H9 (cell line): ENCODE data around the gene CRCP. TPM values are rescaled to one million over a fixed set of nuclear protein-coding genes. Genes with fewer than 3 reads are reported as not detected.

Experiments
- DNase-seq: peaks from one replicate; pipeline ENCODE4 v3.0.0-alpha.2; 2017
- H2AFZ ChIP-seq: one replicate; pipeline ENCODE4 v1.6.1; 2013; ENCODE audit warnings: mild to moderate bottlenecking, low read length, control low read depth, moderate library complexity
- H2AK5ac ChIP-seq: 2 replicates; pipeline ENCODE4 v1.6.1; 2013; ENCODE audit warnings: low read length, control low read depth, mixed read lengths; ENCODE audit not compliant: insufficient read length
- H2BK120ac ChIP-seq: one replicate; pipeline ENCODE4 v1.6.1; 2013; ENCODE audit warnings: low read depth, mild to moderate bottlenecking, low read length, control low read depth, inconsistent platforms; ENCODE audit not compliant: poor library complexity, severe bottlenecking
- H2BK12ac ChIP-seq: 2 replicates; pipeline ENCODE4 v1.6.1; 2013; ENCODE audit warnings: low read length, control low read depth, mixed read lengths, low read depth; ENCODE audit not compliant: insufficient read length
- H2BK15ac ChIP-seq: 2 replicates; pipeline ENCODE4 v1.6.1; 2013; ENCODE audit warnings: low read depth, low read length, control low read depth
- H2BK20ac ChIP-seq: one replicate; pipeline ENCODE4 v1.6.1; 2013; ENCODE audit warnings: low read depth, mild to moderate bottlenecking, low read length, control low read depth, inconsistent platforms; ENCODE audit not compliant: poor library complexity, severe bottlenecking
- H2BK5ac ChIP-seq: 2 replicates; pipeline ENCODE4 v1.6.1; 2013; ENCODE audit warnings: low read length, control low read depth, mixed read lengths; ENCODE audit not compliant: insufficient read length
- H3K14ac ChIP-seq: 2 replicates; pipeline ENCODE4 v1.6.1; 2013; ENCODE audit warnings: low read length, control low read depth; ENCODE audit not compliant: insufficient read depth
- H3K18ac ChIP-seq: 2 replicates; pipeline ENCODE4 v1.6.1; 2013; ENCODE audit warnings: low read depth, mild to moderate bottlenecking, mixed read lengths, low read length, control low read depth; ENCODE audit not compliant: insufficient read length
- H3K23ac ChIP-seq: 2 replicates; pipeline ENCODE4 v1.6.1; 2013; ENCODE audit warnings: low read length, control low read depth, mixed read lengths, low read depth; ENCODE audit not compliant: insufficient read length
- H3K23me2 ChIP-seq: 2 replicates; pipeline ENCODE4 v1.6.1; 2013; ENCODE audit warnings: low read depth, mild to moderate bottlenecking, mixed read lengths, low read length, control low read depth; ENCODE audit not compliant: insufficient read length, poor library complexity, severe bottlenecking
- H3K27ac ChIP-seq: 2 replicates; pipeline ENCODE4 v1.5.1; 2013; ENCODE audit warnings: low read length, control low read depth, mixed read lengths, low read depth; ENCODE audit not compliant: insufficient read length
- H3K27me3 ChIP-seq: 2 replicates; pipeline ENCODE4 v1.6.1; 2013; ENCODE audit warnings: low read length, control low read depth, inconsistent platforms; ENCODE audit not compliant: insufficient read depth
- H3K4ac ChIP-seq: 2 replicates; pipeline ENCODE4 v1.6.1; 2013; ENCODE audit warnings: low read depth, mild to moderate bottlenecking, control low read depth, inconsistent platforms, low read length, moderate library complexity
- H3K4me1 ChIP-seq: 2 replicates; pipeline ENCODE4 v1.6.1; 2013; ENCODE audit warnings: low read length, control low read depth, inconsistent platforms; ENCODE audit not compliant: insufficient read depth
- H3K4me2 ChIP-seq: 2 replicates; pipeline ENCODE4 v1.6.1; 2013; ENCODE audit warnings: low read length, control low read depth, mixed read lengths; ENCODE audit not compliant: insufficient read length, insufficient read depth
- H3K56ac ChIP-seq: 2 replicates; pipeline ENCODE4 v1.6.1; 2013; ENCODE audit warnings: low read depth, mild to moderate bottlenecking, mixed read lengths, low read length, control low read depth; ENCODE audit not compliant: insufficient read length
- H3K79me1 ChIP-seq: 2 replicates; pipeline ENCODE4 v1.6.1; 2013; ENCODE audit warnings: low read depth, mild to moderate bottlenecking, moderate library complexity, low read length, control low read depth, inconsistent platforms; ENCODE audit not compliant: insufficient read depth, poor library complexity, severe bottlenecking
- H3K79me2 ChIP-seq: 2 replicates; pipeline ENCODE4 v1.6.1; 2013; ENCODE audit warnings: low read length, control low read depth, inconsistent platforms; ENCODE audit not compliant: insufficient read depth
- H3K9ac ChIP-seq: 2 replicates; pipeline ENCODE4 v1.6.1; 2013; ENCODE audit warnings: low read length, control low read depth, mixed read lengths; ENCODE audit not compliant: insufficient read length; ENCODE audit errors: extremely low read depth
- H3K9me3 ChIP-seq: one replicate; pipeline ENCODE4 v1.6.1; 2013; ENCODE audit warnings: low read depth, low read length, inconsistent platforms; ENCODE audit not compliant: control insufficient read depth
- H3T11ph ChIP-seq: one replicate; pipeline ENCODE4 v1.6.1; 2013; ENCODE audit warnings: mild to moderate bottlenecking, low read length, control low read depth, inconsistent platforms
- H4K20me1 ChIP-seq: one replicate; pipeline ENCODE4 v1.6.1; 2013; ENCODE audit not compliant: control insufficient read depth, insufficient read length, insufficient read depth
- H4K5ac ChIP-seq: 2 replicates; pipeline ENCODE4 v1.6.1; 2013; ENCODE audit warnings: low read depth, mild to moderate bottlenecking, mixed read lengths, low read length, control low read depth; ENCODE audit not compliant: insufficient read length
- H4K8ac ChIP-seq: replicated peaks from 2 replicates; pipeline ENCODE4 v1.6.1; 2013; ENCODE audit warnings: low read length, control low read depth, mixed read lengths, low read depth; ENCODE audit not compliant: insufficient read length
- H4K91ac ChIP-seq: 2 replicates; pipeline ENCODE4 v1.6.1; 2013; ENCODE audit warnings: low read depth, mild to moderate bottlenecking, moderate library complexity, mixed read lengths, low read length, control low read depth; ENCODE audit not compliant: insufficient read length
- H3K27ac Mint-ChIP-seq, 3 experiments: 2 replicates in 2 of 3; 3 replicates in 1 of 3; pipeline ENCODE4 v1.8.0; 2020 to 2021; ENCODE audit warnings: mixed read lengths in 3 of 3, mild to moderate bottlenecking in 1 of 3, moderate library complexity in 1 of 3
- H3K27me3 Mint-ChIP-seq: 2 replicates; pipeline ENCODE4 v1.8.0; 2021; ENCODE audit warnings: low read depth, mild to moderate bottlenecking, moderate library complexity, mixed read lengths
- H3K36me3 Mint-ChIP-seq, 3 experiments: 2 replicates in 2 of 3; 3 replicates in 1 of 3; pipeline ENCODE4 v1.8.0; 2020 to 2021; ENCODE audit warnings: low read depth in 3 of 3, mixed read lengths in 3 of 3; ENCODE audit not compliant: insufficient read depth in 1 of 3
- H3K4me1 Mint-ChIP-seq, 2 experiments: 2 replicates each; pipeline ENCODE4 v1.8.0; 2020; ENCODE audit warnings: mixed read lengths in 2 of 2
- H3K4me3 Mint-ChIP-seq, 2 experiments: 2 replicates in 1 of 2; 3 replicates in 1 of 2; pipeline ENCODE4 v1.8.0; 2020 to 2021; ENCODE audit warnings: mild to moderate bottlenecking in 2 of 2, mixed read lengths in 2 of 2, moderate library complexity in 1 of 2
- H3K9me3 Mint-ChIP-seq, 2 experiments: 2 replicates in 1 of 2; 3 replicates in 1 of 2; pipeline ENCODE4 v1.8.0; 2020; ENCODE audit warnings: mild to moderate bottlenecking in 2 of 2, mixed read lengths in 2 of 2, moderate library complexity in 1 of 2
- WGBS: extraction: QIAGEN DNeasy Blood & Tissue Kit; methylation state at CpG from one replicate; pipeline ENCODE4 v1.1.7; 2013; ENCODE audit warnings: missing lambda C conversion rate, low lambda C conversion rate, mixed read lengths; ENCODE audit not compliant: insufficient read length; ENCODE audit errors: extremely low coverage; 5-methylcytosine and 5-hydroxymethylcytosine counted together
- total RNA-seq: library from RNA; stranded (reverse); gene quantifications from 2 replicates; pipeline ENCODE4 v1.2.1, GENCODE V29; 2021
- TF ChIP-seq, protein P1 (sequence below): fragments of 200-600 bp; sonication (generic); conservative IDR thresholded peaks from 3 replicates; pipeline ENCODE4 v1.8.0; 2021; ENCODE audit warnings: antibody characterized with exemption, mild to moderate bottlenecking

The CRCP gene
- total RNA-seq, 1 experiment from 2014 or later, result 39.0 TPM

DNA sequence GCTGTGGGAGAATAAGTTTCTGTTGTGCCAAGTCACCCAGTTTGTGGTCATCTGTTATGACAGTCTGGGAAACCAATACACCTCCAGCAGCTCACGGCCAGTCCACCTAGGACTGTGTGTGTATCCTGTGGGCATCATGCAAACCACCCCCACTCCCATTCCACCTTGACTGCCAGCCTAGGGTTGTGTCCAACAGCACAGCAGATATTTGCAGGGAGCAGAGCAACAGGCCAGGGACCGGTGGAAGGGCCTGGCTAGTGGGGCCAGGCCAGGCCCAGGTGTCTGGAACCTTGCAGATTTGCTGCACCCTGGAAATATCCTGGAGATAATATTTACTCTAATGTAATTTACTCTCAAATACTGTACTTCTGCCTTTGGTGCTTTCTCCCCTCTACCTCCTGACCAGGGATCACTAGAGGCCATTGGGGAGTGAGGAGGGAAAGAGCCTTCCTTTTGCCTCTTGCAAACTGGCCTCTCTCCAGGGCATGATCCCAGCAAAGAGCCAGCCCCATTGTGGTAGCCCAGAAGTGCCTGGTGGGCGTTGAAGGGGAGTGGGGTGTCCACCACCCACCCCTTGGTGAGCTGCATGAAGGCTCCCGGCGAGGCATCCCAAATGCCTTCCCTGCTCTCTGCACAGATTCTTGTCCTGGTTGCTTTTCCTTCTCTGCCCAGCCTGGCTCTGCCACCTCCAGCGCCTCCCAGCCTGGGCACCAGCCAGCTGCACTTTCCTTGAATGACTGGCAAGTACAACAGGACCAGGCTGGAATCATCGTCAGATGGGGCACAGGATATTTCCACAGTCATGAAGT is 75.3 kb downstream of the CRCP start:
- Histone ChIP-seq H3K23me2 (no peaks in the 10 kb centered on the region), H3K4ac (no peak overlapping the region), H2AFZ (no peak overlapping the region), H3K4me1 (no peaks in the 10 kb centered on the region), H3K27me3 (no peaks in the 10 kb centered on the region), H4K5ac (no peak overlapping the region), H3K79me1 (no peaks in the 10 kb centered on the region), H2BK12ac (no peak overlapping the region), H3K56ac (no peak overlapping the region), H3K27ac (no peak overlapping the region), H3K9ac (no peak overlapping the region), H4K91ac (no peak overlapping the region), H2BK120ac (no peak overlapping the region), H4K8ac (no peak overlapping the region), H2BK5ac (no peak overlapping the region), H2BK20ac (no peak overlapping the region), H3K4me2 (no peak overlapping the region), H3K23ac (no peak overlapping the region), H2BK15ac (no peak overlapping the region), H2AK5ac (no peak overlapping the region), H4K20me1 (no peaks in the 10 kb centered on the region), H3K18ac (no peak overlapping the region), H3K9me3 (no peaks in the 10 kb centered on the region), H3T11ph (no peak overlapping the region), H3K79me2 (no peaks in the 10 kb centered on the region), H3K14ac (no peak overlapping the region)
- no peak overlapping the region for H3K4me3 Mint-ChIP-seq
- TF ChIP-seq, protein P1, sequence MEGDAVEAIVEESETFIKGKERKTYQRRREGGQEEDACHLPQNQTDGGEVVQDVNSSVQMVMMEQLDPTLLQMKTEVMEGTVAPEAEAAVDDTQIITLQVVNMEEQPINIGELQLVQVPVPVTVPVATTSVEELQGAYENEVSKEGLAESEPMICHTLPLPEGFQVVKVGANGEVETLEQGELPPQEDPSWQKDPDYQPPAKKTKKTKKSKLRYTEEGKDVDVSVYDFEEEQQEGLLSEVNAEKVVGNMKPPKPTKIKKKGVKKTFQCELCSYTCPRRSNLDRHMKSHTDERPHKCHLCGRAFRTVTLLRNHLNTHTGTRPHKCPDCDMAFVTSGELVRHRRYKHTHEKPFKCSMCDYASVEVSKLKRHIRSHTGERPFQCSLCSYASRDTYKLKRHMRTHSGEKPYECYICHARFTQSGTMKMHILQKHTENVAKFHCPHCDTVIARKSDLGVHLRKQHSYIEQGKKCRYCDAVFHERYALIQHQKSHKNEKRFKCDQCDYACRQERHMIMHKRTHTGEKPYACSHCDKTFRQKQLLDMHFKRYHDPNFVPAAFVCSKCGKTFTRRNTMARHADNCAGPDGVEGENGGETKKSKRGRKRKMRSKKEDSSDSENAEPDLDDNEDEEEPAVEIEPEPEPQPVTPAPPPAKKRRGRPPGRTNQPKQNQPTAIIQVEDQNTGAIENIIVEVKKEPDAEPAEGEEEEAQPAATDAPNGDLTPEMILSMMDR, result no peak
- no peak for DNase-seq
- peaks cover 9% of the 10 kb centered on the region for H3K27me3 Mint-ChIP-seq
- H3K4me1 Mint-ChIP-seq, result peaks cover 0 to 3% of the 10 kb centered on the region in 2 experiments; a peak in 1 of 4 replicates
- H3K27ac Mint-ChIP-seq, result no peak overlapping the region
- H3K9me3 Mint-ChIP-seq, result peaks cover 5% of the 10 kb centered on the region in 2 experiments; a peak in 3 of 5 replicates
- H3K36me3 Mint-ChIP-seq, result peaks cover 0 to 4% (median 0%) of the 10 kb centered on the region in 3 experiments; a peak in 5 of 7 replicates
- no CpG with 5 or more reads among the region's 7 CpGs for WGBS
